NCI-H2227 (cell line): ENCODE measurements around the gene DYNC2I2.

ENCODE experiments used
- DNase-seq: peaks from one replicate; lab custom pipeline; 2025; ENCODE audit not compliant: unreplicated experiment; lab: John Stamatoyannopoulos, UW

DYNC2I2 gene

DNA sequence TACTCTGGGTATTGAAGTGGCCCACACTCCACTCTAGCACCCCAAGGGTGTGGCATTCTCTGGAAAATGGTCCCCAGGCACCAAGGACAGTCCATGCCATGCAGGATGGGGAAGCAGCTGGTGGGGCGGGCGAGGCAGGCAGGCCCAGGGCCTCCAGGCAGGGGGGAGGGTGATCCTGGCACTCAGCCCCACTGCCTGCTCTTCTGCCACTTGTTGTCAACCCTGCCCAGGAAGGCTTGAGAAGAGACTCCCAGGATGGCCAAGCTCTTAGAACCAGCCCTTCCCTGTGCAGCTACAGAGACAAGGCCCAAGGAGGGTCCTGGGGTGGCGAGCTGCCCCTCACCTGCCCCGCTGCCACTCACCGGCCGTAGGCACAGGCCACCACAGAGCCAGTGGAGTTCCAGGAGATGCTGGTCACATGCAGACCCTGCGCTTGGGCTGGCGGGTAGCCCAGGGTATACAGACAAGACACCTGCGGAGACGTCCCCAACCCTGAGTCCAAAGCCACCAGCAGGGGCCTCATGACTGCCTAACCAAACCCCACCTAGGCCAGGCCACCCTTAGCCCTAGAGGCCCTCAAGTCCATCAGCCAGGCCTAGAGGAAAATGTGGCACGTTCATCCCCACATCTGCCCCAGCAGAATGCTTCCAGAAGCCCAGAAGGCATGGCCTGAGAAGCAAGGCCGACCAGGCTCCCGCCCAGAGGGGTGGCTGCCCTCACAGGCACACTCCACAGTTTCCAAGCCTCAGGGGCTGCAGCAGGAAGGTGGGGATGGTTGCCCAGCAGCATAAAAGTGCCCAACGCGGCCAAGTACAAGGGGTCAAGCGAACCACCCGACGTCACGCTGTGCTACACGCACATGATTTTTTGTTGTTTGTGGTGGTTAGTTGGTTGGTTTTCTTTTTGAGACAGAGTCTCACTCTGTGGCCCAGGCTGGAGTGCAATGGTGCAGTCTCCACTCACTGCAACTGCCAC lies 19.8 kb downstream of the DYNC2I2 start:
- no peak for DNase-seq

DNA sequence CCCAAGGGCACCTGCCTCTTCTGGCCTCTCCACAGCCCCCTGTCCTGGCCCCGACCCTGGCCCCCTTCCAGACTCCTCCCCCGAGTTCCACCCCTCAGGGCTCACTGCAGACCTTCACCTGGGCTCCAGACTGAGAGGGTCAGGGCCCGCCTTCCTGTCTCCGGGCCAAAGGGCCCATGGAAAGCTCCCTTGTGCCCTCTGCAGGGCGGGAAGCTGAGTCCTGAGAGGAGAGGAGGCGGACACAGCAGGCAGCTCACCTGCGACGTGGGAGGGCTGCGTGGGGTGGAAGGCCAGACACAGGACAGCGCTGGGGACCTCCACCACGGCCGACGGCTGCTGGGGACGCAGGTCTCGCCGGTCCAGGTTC lies 20.6 kb downstream of the DYNC2I2 start:
- DNase-seq, result no peak

DNA sequence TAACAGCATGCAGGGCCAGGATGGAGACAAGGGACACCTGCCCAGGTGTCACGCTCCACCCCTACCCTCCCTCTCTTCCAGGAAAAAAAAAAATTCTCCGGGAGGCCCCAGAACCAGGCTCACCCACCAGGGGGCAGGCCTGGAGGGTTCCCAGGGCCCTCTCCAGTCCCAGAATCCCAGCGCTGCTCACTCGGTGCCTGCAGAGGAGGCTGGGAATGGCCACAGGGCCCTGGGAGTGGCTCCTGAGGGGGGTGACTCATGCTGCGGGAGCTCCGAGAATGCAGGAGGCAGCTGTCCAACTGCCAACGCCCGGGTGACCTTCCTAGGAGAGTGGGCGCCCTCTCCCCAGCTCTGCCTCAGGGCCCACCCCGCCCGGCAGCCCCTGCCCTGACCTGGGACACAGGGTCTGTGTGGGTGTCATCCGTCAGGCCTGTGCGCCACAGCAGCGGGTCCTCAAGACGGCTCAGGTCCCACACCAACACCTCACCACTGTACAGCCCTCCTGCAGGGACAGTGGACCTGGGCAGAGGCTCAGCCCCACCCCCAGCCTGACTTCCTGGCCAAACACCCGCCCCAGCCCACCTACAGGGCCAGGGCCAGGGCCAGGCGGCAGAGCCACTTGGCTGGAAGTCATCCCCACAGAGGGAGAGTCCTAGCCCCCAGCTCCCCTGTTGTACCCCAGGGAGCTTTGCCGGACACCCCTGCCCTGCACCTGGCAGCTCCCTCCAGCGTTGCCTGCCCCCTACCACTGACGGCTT lies 21.2 kb downstream of the DYNC2I2 start:
- DNase-seq, result peak; percentile 46

DNA sequence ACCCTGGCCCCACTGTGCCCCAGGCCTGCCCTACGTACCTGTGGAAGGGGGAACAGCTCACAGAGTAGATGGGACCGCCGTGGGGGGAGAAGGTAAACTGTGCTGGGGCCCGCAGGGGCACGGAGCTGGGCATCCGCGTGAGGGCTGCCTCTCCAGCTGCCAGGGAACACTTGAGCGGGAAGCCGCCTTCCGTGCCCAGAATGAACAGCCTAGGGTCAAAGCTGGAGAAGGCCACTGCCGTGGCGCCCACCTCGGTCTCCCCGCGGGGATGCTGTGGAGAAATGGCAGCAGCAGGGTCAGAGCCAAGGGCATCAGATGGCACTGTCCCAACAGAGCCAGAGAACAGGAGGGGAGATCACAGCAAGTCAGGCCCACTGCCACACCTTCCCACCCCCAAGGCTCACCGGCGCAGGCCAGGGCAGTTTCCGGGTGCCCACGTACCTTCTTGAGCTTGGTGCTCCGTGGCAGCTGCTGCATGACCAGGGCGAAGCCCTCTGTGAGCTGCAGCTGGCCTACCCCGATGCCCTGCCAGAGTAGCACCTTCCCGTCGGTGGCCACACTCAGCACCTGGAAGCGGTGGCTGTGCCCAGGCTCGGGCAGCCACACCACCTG lies 21.9 kb downstream of the DYNC2I2 start:
- DNase-seq, result no peak

DNA sequence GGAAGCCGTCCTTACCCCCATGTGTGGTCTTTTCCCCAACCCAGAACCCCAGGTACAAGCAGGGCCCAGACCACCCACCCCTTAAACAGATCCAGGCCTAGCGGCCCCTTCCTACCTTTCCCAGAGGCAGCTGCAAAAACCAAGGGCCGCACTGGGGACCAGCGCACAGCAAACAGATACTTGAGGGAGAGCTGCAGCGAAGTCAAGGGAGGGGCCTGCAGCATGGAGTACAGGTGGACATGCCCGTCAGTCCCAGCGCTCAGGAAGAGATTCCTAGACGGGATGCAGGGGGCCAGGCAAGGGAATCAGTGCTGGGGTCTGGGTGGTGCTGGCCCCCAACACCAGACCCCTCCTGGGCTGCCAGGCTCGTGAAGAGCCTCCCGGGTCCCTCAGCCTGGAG lies 22.5 kb downstream of the DYNC2I2 start:
- no peak for DNase-seq

DNA sequence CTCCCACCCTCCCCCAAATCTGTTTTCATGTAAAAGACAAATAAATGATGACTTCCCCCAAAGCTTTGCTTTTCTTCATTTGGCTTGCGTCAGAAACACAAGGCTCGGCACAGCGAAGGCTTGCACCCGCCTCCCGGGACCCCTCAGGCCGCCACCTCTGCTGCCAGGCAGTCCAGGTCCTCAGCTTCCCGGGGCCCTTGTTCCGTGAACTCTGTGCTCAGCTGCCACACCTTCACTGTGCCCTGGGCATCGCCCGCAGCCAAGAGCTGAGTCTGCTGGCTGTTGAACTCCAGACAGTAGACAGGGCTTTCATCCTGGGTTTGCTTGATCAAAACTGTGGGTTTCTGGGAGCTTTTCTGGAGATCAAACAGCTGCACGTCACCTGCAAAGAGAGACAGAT lies 23.0 kb downstream of the DYNC2I2 start:
- no peak for DNase-seq

DNA sequence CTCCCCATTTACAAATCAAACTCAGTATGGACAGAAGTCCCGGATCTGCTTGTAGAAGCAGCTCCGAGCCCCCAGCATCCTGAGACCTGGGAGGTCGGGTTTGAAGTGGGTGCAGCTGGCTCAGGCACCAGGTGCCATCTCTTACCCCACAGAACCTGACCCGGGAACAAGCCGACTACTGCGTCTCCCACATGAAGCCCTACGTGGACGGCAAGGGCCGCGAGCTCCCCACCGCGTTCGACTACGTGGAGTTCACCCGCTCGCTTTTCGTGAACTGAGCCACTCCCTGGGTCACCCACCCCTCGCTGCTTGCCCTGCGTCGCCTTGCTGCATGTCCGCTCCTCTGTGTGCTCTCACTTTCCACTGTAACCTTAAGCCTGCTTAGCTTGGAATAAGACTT lies 23.6 kb downstream of the DYNC2I2 start:
- DNase-seq, result no peak

DNA sequence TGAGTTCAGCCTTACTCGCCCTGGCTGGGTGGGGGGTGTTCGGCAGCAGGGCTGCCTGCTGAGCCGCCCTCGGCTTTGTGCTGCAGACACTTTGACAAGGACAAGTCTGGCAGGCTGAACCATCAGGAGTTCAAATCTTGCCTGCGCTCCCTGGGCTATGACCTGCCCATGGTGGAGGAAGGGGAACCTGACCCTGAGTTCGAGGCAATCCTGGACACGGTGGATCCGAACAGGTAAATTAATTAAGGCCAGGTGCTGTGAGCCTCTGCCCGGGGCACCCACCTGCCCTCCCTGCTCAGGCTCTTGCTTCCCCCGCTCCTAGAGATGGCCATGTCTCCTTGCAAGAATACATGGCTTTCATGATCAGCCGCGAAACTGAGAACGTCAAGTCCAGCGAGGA lies 24.2 kb downstream of the DYNC2I2 start:
- DNase-seq, result no peak

DNA sequence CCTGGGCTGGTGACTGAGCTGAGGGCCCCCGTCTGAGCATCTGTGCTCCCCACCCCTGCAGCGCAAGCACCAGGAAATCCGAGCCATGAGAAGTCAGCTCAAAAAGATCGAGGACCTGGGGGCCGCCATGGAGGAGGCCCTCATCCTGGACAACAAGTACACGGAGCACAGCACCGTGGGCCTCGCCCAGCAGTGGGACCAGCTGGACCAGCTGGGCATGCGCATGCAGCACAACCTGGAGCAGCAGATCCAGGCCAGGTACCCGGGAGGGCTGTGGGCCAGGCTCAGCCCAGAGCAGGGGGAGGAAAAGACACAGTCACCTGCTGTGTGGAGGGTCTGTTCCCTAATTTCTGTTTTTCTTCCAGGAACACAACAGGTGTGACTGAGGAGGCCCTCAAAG lies 24.6 kb downstream of the DYNC2I2 start:
- no peak for DNase-seq

DNA sequence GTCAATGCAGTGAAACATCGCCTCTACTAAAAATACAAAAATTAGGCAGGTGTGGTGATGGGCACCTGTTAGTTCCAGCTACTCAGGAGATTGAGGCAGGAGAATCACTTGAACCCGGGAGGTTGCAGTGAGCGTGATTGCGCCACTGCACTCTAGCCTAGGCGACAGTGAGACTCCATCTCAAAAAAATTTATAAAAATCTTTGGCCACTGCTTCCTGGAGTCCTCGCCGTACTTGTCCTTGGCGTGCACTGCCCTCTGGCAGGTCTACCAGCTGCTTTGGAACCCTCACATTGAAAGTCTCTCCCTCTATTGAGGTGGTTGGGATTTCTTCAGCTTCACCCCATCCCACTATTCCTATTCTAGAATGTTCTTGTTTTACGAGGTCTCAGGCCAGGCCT lies 25.0 kb downstream of the DYNC2I2 start:
- DNase-seq, result no peak

DNA sequence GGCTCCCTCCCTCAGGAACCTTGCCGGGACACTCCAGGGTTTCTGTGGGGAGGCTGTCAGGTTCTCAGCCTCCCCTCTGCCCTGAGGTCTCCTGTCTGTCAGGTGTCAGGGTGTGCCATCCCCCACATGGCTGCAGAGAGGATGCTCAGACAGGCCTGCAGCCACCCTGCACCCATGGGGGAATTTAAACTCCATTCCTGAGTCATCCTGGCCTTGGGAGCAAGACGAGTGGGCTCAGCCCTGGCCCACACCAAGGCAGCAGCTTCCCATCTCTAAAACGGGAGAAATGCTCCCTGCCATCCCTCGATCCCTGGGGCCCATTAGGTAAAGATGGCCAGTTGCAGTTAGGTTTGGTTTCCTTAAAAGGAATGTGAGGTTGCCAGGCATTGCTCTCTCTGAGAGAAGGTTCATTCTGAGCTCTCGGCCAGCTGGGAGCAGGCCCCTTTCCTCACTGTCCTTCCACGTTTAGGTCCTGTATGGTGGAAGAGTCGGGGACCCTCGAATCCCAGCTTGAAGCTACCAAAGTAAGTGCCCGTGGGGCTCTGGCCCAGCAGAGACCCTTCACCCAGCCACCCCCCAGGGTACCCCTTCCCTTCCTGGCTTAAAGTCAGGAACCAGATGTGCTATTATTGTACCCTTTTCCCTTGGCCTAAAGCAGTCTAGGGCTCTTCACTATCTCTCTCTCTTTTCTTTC lies 26.6 kb downstream of the DYNC2I2 start:
- DNase-seq, result no peak

DNA sequence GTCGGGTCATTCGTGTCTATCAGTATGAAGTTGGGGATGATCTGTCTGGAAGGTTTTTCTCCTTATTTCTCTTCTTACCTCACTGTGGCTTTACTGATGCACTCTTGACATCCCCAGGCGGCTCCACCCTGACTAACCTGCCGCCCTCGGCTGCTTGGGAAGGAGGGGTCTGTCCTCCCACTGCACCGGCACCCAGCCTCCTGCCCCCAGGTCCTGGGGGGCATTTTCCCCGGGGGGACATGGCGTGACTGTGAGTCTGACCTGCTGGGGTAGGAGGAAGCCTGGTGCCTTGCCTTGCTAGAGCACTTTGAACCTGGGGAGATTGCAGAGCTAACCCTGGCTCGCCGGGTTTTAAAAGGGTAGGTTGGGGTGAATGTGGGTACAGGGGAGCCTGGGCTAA lies 27.5 kb downstream of the DYNC2I2 start:
- no peak for DNase-seq

DNA sequence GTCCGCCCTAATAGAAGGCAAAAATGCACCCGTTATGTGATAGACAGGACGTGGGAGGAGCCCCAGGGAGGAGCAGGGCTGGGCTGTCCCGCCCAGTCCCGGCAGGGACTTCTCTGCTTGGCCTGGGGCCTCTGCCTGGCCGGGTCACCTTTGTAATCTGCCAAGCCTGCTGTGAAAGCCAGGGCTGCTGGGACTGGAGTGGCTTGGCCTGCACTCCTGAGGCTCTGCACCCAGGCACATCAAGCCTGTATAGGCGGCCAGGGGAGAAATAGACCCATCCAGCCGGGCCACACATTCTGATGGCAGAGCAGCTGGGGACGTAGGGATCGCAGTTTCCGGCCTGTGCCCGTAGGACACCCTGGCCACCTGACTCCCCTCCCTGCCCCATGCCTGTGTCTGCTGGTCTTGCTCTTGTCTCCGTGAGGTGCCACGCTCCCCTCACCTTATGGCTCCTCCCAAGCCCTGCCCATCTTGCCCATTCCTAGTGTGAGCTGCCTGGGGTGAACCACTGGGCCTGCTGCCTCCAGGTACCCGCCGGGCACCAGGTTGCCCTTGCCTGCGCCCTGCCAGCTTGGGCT lies 28.1 kb downstream of the DYNC2I2 start:
- DNase-seq, result no peak

DNA sequence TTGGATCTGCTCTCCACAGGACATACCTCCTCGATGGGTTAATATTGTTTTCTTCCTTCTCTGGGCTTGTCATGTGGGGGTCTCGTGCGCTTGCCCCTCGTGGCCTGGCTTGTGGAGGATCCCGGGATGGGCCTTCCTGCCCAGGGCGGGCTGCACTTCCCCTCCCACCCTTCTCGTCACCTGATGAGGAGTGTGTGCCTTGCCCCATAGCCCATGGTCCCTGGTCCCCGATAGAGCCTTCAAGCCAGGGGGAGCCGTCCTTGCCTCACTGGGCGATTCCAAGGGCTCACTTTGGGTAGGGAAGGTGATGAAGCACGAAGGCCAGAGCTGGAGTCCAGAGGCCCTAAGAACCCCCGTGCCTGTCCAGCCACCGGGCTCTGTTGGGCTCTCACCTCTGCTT lies 28.7 kb downstream of the DYNC2I2 start:
- DNase-seq, result no peak

DNA sequence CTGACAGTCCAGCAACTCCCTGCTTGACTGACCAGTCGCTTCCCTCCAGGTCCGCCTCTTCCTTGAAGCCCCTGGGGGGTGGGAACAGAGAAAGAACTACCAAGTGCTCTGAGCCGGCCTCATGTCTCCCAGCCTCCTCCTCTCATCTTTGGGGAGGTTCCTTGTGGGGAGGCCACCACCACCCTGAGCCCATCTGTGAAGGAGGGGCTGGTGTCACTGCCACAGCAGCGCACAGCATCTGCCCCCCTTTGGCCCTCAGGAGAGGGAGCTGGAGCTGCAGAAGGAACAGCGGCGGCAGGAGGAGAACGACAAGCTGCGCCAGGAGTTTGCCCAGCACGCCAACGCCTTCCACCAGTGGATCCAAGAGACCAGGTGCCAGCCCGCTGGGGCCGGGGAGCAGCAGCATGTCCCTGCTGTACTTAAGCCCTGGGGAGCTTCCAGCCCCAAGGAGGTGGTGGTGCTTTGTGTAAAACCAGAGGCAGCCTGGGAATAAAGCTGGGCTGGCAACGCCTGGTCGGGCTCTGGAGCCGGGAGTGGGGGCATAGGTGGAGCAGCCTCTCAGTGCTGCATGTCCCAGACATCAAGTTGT lies 29.4 kb downstream of the DYNC2I2 start:
- DNase-seq, result no peak

DNA sequence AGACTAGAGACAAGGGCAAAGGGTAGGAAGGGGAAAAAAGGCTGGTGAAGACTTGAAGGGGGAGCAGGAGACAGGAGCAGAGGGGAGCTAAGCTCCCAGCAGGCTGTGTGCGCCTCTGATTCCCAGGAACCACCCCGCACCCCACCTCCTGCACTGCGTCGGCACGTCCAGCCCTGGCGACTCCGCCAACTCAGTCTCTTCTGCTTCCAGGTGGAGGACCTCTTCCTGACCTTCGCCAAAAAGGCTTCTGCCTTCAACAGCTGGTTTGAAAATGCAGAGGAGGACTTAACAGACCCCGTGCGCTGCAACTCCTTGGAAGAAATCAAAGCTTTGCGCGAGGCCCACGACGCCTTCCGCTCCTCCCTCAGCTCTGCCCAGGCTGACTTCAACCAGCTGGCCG lies 30.5 kb downstream of the DYNC2I2 start:
- DNase-seq, result no peak

DNA sequence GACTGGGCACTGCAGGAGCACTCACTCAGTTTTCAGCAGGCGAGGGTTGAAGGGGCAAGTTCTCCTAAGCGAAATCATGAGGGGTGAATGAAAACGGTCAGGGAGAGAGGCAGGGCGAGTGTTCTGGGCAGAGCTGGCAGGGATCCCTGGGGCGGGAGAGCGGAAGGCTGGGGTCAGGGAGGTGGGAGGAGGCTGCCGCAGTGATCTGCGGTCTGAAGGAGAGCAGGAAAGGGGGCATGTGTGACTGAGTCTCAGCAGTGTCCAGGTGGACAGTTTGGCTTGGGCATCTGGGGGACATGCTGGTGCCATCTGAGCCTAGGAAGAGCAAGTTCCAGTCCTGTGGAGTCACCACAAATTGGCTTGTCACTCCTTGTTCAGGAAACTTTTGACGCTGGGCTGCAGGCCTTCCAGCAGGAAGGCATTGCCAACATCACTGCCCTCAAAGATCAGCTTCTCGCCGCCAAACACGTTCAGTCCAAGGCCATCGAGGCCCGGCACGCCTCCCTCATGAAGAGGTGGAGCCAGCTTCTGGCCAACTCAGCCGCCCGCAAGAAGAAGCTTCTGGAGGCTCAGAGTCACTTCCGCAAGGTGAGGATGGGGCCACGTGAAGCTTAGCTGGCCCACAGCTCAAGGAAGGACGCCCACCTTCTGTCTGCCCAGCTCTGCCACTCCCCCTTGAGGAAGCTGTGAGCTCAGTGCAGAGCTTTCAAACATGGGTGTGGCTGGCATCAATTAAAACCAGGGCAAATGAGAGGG lies 31.1 kb downstream of the DYNC2I2 start:
- DNase-seq, result no peak

DNA sequence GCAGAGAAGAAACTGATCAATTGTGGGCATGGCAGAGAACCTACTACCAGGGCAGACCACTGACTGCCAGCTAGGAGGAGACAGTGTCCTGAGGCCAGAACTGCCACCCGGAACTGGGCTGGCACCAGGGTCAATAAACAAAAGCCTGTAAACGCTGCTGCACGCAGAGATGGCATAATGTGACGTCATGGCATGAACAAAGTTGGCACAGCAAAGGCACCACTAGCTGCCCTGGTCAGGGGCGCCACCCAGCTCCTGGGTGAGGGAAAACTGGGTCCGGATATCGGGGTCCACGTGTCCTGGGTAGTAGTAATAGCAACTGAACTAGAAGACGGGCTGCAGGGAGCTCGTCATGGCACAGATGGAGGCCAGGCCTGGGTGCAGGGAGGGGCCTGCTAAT lies 32.1 kb downstream of the DYNC2I2 start:
- DNase-seq, result no peak

DNA sequence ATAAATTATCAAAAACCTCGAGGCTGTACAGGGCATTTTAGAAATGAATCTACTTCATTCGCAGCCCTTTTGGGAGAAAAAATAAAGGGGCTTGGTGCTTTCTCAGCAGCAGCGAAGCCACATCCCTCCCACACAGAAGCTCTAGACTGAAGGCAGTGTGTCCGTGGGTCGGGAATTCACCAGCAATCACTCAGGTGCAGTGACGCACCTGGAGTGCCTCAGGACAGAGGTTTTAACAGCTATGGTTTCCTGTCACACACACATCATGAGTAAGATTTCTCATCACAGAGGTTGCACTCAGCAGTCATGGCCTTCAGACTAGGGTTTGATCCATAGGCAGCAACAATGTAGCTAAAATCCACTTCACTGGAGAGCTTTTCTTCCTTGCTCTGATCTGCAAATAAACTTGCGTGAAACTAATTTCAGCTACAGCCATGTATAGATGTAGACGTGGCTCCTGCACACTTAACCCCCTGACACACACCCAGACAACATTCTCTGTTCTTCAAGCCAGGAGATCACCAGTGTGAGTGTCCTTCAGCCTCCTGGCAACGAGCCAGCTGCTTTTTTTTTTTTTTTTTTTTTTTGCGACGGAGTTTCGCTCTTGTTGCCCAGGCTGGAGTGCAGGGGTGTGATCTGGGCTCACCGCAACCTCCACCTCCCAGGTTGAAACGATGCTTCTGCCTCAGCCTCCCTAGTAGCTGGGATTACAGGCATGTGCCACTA lies 34.8 kb downstream of the DYNC2I2 start:
- no peak for DNase-seq
